H1 (cell line): ENCODE measurements around the gene ANKRD36C. TPM values are rescaled to one million over a fixed set of nuclear protein-coding genes. Genes with fewer than 3 reads are reported as not detected.
"Not testable (repeated sequence)": the region's sequence is repeated elsewhere in the genome, so short reads cannot be mapped to it uniquely, and the experiment has no call there.

Experiments
- CTCF ChIA-PET: fragments of 300-600 bp; sonication (Branson Sonifier 250); formaldehyde crosslinking; loops from one replicate; lab custom pipeline; 2021; ENCODE audit not compliant: partially characterized antibody; lab: Charles Lee
- POLR2A ChIA-PET: fragments of 300-600 bp; sonication (Branson Sonifier 250); formaldehyde crosslinking; loops from one replicate; lab custom pipeline; 2021; ENCODE audit warnings: inconsistent platforms; ENCODE audit not compliant: partially characterized antibody; lab: Charles Lee
- DNase-seq, 2 experiments: peaks; one replicate each; pipeline versions ENCODE4 v3.0.0 to v3.0.0-alpha.2; 2010 to 2022; ENCODE audit warnings: low spot score in 2 of 2, low read depth in 1 of 2, mixed read lengths in 1 of 2
- FAIRE-seq: peaks from 2 replicates; lab custom pipeline; 2011; peaks lifted over from hg19 to GRCh38; lab: Jason Lieb, UNC
- H2AFZ ChIP-seq: 2 replicates; pipeline ENCODE4 v1.8.1; 2012; ENCODE audit warnings: low read length, inconsistent platforms
- H2AK5ac ChIP-seq: 2 replicates; pipeline ENCODE4 v1.6.1; 2013; ENCODE audit warnings: low read depth, low read length
- H2BK120ac ChIP-seq: replicated peaks from 2 replicates; pipeline ENCODE3; 2013; ENCODE audit warnings: low read depth, low read length, inconsistent platforms
- H2BK12ac ChIP-seq: 2 replicates; pipeline ENCODE4 v1.6.1; 2013; ENCODE audit warnings: low read depth, low read length
- H2BK15ac ChIP-seq: 2 replicates; pipeline ENCODE4 v1.6.1; 2013; ENCODE audit warnings: low read length
- H2BK20ac ChIP-seq: 2 replicates; pipeline ENCODE4 v1.6.1; 2013; ENCODE audit warnings: low read length
- H2BK5ac ChIP-seq: 2 replicates; pipeline ENCODE4 v1.6.1; 2013; ENCODE audit warnings: low read depth, low read length
- H3K14ac ChIP-seq: 2 replicates; pipeline ENCODE4 v1.6.1; 2013; ENCODE audit warnings: inconsistent platforms; ENCODE audit not compliant: insufficient read length
- H3K18ac ChIP-seq: 2 replicates; pipeline ENCODE4 v1.6.1; 2013; ENCODE audit warnings: low read length; ENCODE audit errors: extremely low read depth
- H3K23ac ChIP-seq: 2 replicates; pipeline ENCODE4 v1.6.1; 2013; ENCODE audit warnings: inconsistent platforms; ENCODE audit not compliant: insufficient read length
- H3K23me2 ChIP-seq: 2 replicates; pipeline ENCODE4 v1.6.1; 2013; ENCODE audit warnings: low read depth, low read length
- H3K27ac ChIP-seq: 2 replicates; pipeline ENCODE4 v1.6.1; 2011; ENCODE audit warnings: low read depth, low read length, inconsistent platforms
- H3K27me3 ChIP-seq, 4 experiments: replicated peaks in 1 of 4; 1 replicate in 1 of 4; 2 replicates in 3 of 4; pipeline versions ENCODE4 v1.6.1 to v1.8.1; 2011 to 2013; ENCODE audit warnings: low read length in 3 of 4, mild to moderate bottlenecking in 3 of 4, inconsistent platforms in 2 of 4, mixed read lengths in 2 of 4, moderate library complexity in 1 of 4; ENCODE audit not compliant: control insufficient read depth in 3 of 4, insufficient read depth in 3 of 4; ENCODE audit errors: extremely low read depth in 1 of 4
- H3K36me3 ChIP-seq, 4 experiments: 2 replicates each; pipeline versions ENCODE4 v1.6.1 to v1.8.1; 2011 to 2013; ENCODE audit warnings: mild to moderate bottlenecking in 4 of 4, low read length in 3 of 4, moderate library complexity in 2 of 4, control low read depth in 1 of 4, inconsistent platforms in 1 of 4; ENCODE audit not compliant: insufficient read depth in 4 of 4, control insufficient read depth in 2 of 4
- H3K4ac ChIP-seq: replicated peaks from 2 replicates; pipeline ENCODE3; 2013; ENCODE audit warnings: low read length, low read depth, mixed read lengths, inconsistent platforms; ENCODE audit not compliant: insufficient read length
- H3K4me1 ChIP-seq, 4 experiments: replicated peaks in 1 of 4; 1 replicate in 1 of 4; 2 replicates in 3 of 4; pipeline versions ENCODE4 v1.6.1 to v1.8.1; 2011 to 2013; ENCODE audit warnings: low read length in 3 of 4, inconsistent platforms in 2 of 4, mixed read lengths in 1 of 4; ENCODE audit not compliant: insufficient read depth in 4 of 4, control insufficient read depth in 3 of 4
- H3K4me2 ChIP-seq, 2 experiments: 2 replicates each; pipeline versions ENCODE4 v1.6.1 to v1.8.1; 2011 to 2013; ENCODE audit warnings: low read depth in 2 of 2, low read length in 2 of 2, control low read depth in 1 of 2, inconsistent platforms in 1 of 2, mild to moderate bottlenecking in 1 of 2; ENCODE audit not compliant: insufficient read depth in 1 of 2
- H3K4me3 ChIP-seq, 4 experiments: fragments of 200-600, 300-600 bp in 1 of 4; sonication (generic), shearing (Covaris generic), sonication (Bioruptor Twin) in 1 of 4; 2 replicates each; pipeline versions ENCODE4 v1.5.1 to v1.8.1; 2011 to 2016; ENCODE audit warnings: low read length in 4 of 4, low read depth in 3 of 4, control low read depth in 2 of 4, inconsistent platforms in 2 of 4, mild to moderate bottlenecking in 2 of 4, mixed read lengths in 1 of 4, moderate library complexity in 1 of 4; ENCODE audit not compliant: insufficient read depth in 2 of 4; ENCODE audit errors: extremely low read depth in 1 of 4
- H3K56ac ChIP-seq: replicated peaks from 2 replicates; pipeline ENCODE3; 2013; ENCODE audit warnings: low read depth, mild to moderate bottlenecking, mixed read lengths, low read length, inconsistent platforms; ENCODE audit not compliant: insufficient read length
- H3K79me1 ChIP-seq: 2 replicates; pipeline ENCODE4 v1.6.1; 2013; ENCODE audit warnings: low read depth, low read length, control low read depth
- H3K79me2 ChIP-seq, 2 experiments: 2 replicates each; pipeline versions ENCODE4 v1.6.1 to v1.8.1; 2012 to 2013; ENCODE audit warnings: low read length in 2 of 2, mild to moderate bottlenecking in 2 of 2, inconsistent platforms in 1 of 2; ENCODE audit not compliant: insufficient read depth in 2 of 2, control insufficient read depth in 1 of 2
- H3K9ac ChIP-seq, 4 experiments: replicated peaks in 1 of 4; 1 replicate in 1 of 4; 2 replicates in 3 of 4; pipeline versions ENCODE4 v1.6.1 to v1.8.1; 2011 to 2013; ENCODE audit warnings: low read depth in 3 of 4, low read length in 3 of 4, control low read depth in 2 of 4, mild to moderate bottlenecking in 2 of 4, moderate library complexity in 2 of 4, inconsistent platforms in 1 of 4; ENCODE audit errors: extremely low read depth in 1 of 4
- H3K9me3 ChIP-seq, 2 experiments: 2 replicates each; pipeline versions ENCODE4 v1.6.1 to v1.8.1; 2012 to 2013; ENCODE audit warnings: mild to moderate bottlenecking in 2 of 2, moderate library complexity in 2 of 2, control low read depth in 1 of 2, inconsistent platforms in 1 of 2, low read depth in 1 of 2, low read length in 1 of 2, mixed read lengths in 1 of 2; ENCODE audit not compliant: insufficient read depth in 2 of 2
- H4K20me1 ChIP-seq, 2 experiments: replicated peaks in 1 of 2; 2 replicates each; pipeline versions ENCODE3 to v1.8.1; 2011 to 2013; ENCODE audit warnings: inconsistent platforms in 2 of 2, low read length in 2 of 2, mild to moderate bottlenecking in 1 of 2; ENCODE audit not compliant: insufficient read depth in 2 of 2, control insufficient read depth in 1 of 2
- H4K5ac ChIP-seq: 2 replicates; pipeline ENCODE4 v1.6.1; 2013; ENCODE audit warnings: low read length, low read depth, mixed read lengths, inconsistent platforms; ENCODE audit not compliant: insufficient read length
- H4K8ac ChIP-seq: 2 replicates; pipeline ENCODE4 v1.8.0; 2013; ENCODE audit warnings: mild to moderate bottlenecking, moderate library complexity, low read length, inconsistent platforms; ENCODE audit not compliant: insufficient read depth; ENCODE audit errors: extremely low read depth
- H4K91ac ChIP-seq: replicated peaks from 2 replicates; pipeline ENCODE3; 2013; ENCODE audit warnings: low read length, mixed read lengths, inconsistent platforms; ENCODE audit not compliant: insufficient read length
- WGBS, 2 experiments: shearing (Covaris generic) in 1 of 2; methylation state at CpG; one replicate each; pipeline versions ENCODE4 v1.1.6 to v1.1.7; 2013 to 2015; ENCODE audit warnings: low lambda C conversion rate in 2 of 2, mixed read lengths in 2 of 2, inconsistent platforms in 1 of 2, low coverage in 1 of 2, missing lambda C conversion rate in 1 of 2; ENCODE audit not compliant: insufficient replicate concordance in 2 of 2, insufficient coverage in 1 of 2, insufficient read length in 1 of 2; ENCODE audit errors: extremely low coverage in 1 of 2, missing lambda C conversion rate in 1 of 2; 5-methylcytosine and 5-hydroxymethylcytosine counted together
- polyA plus RNA-seq, 7 experiments: library from polyadenylated mRNA; depleted of rRNA in 3 of 7; stranded (reverse) in 5 of 7; unstranded in 2 of 7; fragments of >200 nt in 5 of 7; fragments of 200-250 nt in 2 of 7; gene quantifications; 1 replicate in 5 of 7; 2 replicates in 1 of 7; 4 replicates in 1 of 7; pipeline versions ENCODE4 v1.2.1 to v1.2.3, GENCODE V29; 2011 to 2013; ENCODE audit warnings: missing spikeins in 2 of 7, mixed read lengths in 2 of 7
- total RNA-seq: library from RNA; stranded (reverse); fragmentation: NEBNext Ultra II Directional; extraction: Animal tissue kit (Norgen Biotek cat#: 25700); gene quantifications from 2 replicates; pipeline ENCODE4 v1.2.1, GENCODE V29; 2021

ANKRD36C gene
- total and polyA plus RNA-seq, 2 of the 8 experiments (the other 6 are each of a cell fraction or from before 2014, with no cell fraction given): 1.1 to 7.3 TPM

DNA sequence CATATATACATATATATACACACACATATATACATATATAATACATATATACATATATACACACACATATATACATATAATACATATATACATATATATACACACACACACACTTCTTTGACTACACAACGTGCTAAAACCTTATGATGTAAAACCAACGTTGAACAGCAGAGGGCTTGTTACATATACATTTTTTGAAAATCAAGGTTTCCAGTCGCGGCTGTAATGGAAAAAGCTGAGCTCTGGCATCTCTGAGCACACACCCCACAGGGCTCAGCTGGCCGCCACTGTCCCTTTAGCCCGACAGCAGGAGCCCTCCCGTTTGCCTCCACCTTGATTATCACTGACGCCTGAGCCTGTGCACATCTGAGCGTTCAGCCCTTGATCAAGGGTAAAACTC, 42.4 kb upstream of the ANKRD36C start:
- H3K9ac ChIP-seq, H3K36me3 ChIP-seq, FAIRE-seq, H3K4me1 ChIP-seq, H4K5ac ChIP-seq, H4K91ac ChIP-seq, POLR2A ChIA-PET, H3K27ac ChIP-seq, H3K14ac ChIP-seq, H3K4ac ChIP-seq, CTCF ChIA-PET, H2AK5ac ChIP-seq, H3K27me3 ChIP-seq, H2AFZ ChIP-seq, H2BK120ac ChIP-seq, H2BK12ac ChIP-seq, H3K79me1 ChIP-seq, H3K4me3 ChIP-seq, H3K18ac ChIP-seq, H3K9me3 ChIP-seq, H3K56ac ChIP-seq, H3K23ac ChIP-seq, H2BK15ac ChIP-seq, H4K20me1 ChIP-seq, H3K4me2 ChIP-seq, H2BK20ac ChIP-seq, H3K23me2 ChIP-seq, DNase-seq, H4K8ac ChIP-seq, H2BK5ac ChIP-seq, H3K79me2 ChIP-seq: not testable (repeated sequence)
- WGBS, 2 experiments: no CpG with 5 or more reads among the region's 9 CpGs

DNA sequence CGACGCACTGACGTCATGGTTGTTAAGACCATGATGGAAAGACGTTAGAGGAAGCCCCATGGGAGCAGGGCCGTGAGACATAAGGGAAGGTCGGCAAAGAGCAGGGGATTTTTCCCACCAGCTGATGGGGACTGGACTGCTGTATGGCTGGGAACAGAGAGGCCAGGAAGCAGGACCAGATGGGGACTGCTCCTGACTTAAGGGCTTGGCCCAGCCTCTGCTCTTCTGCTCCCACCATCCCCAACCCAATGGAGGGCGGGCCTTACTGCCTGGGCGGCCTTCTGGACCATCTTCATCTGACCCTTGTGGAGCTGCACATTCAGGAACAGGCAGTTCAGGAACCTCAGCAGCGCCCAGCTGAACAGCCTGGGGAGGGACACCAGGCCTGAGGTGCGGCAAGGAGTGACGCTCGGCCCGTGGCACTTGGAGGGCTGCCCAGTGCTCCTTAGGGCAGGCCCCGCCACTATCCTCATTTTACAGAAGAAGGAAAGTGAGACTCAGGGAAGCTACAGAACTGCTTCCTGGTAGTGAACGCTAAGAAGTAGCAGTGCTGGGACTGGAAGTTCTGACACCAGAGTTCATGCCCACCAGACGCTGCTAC, 36.2 kb upstream of the ANKRD36C start:
- H3K23ac ChIP-seq, H3K14ac ChIP-seq, H3K79me2 ChIP-seq, H2BK15ac ChIP-seq, CTCF ChIA-PET, H3K9ac ChIP-seq, H2BK120ac ChIP-seq, H2AFZ ChIP-seq, H4K91ac ChIP-seq, H3K27ac ChIP-seq, H2BK5ac ChIP-seq, H3K79me1 ChIP-seq, H3K27me3 ChIP-seq, H3K4me3 ChIP-seq, H3K18ac ChIP-seq, H3K36me3 ChIP-seq, H2BK12ac ChIP-seq, H3K23me2 ChIP-seq, H3K4me1 ChIP-seq, H4K20me1 ChIP-seq, DNase-seq, H4K5ac ChIP-seq, H3K9me3 ChIP-seq, H3K4ac ChIP-seq, H2BK20ac ChIP-seq, H3K4me2 ChIP-seq, FAIRE-seq, H4K8ac ChIP-seq, H3K56ac ChIP-seq, POLR2A ChIA-PET, H2AK5ac ChIP-seq: not testable (repeated sequence)
- WGBS, 2 experiments: no CpG with 5 or more reads among the region's 16 CpGs
